Epithelial cell of esophagus (primary cell): ENCODE data around the gene OLIG1.

ENCODE experiments used
- DNase-seq: peaks from one replicate; pipeline ENCODE4 v3.0.0; 2010; ENCODE audit warnings: low read depth
- H3K4me3 ChIP-seq: 2 replicates; pipeline ENCODE4 v1.5.1; 2011; ENCODE audit warnings: mild to moderate bottlenecking, low read length, control low read depth
- TF ChIP-seq, protein P1 (sequence below): IDR thresholded peaks from 2 replicates; pipeline ENCODE4 v1.5.1; 2011; ENCODE audit warnings: low read depth, mild to moderate bottlenecking, low read length, control low read depth, inconsistent platforms; ENCODE audit not compliant: insufficient read depth; ENCODE audit errors: missing control alignments

The OLIG1 gene

GRCh38 chr21:33037501-33037900 lies 32.4 kb upstream of the OLIG1 start:
- no peak overlapping the region for H3K4me3 ChIP-seq
- DNase-seq = no peak
- TF ChIP-seq, protein P1, sequence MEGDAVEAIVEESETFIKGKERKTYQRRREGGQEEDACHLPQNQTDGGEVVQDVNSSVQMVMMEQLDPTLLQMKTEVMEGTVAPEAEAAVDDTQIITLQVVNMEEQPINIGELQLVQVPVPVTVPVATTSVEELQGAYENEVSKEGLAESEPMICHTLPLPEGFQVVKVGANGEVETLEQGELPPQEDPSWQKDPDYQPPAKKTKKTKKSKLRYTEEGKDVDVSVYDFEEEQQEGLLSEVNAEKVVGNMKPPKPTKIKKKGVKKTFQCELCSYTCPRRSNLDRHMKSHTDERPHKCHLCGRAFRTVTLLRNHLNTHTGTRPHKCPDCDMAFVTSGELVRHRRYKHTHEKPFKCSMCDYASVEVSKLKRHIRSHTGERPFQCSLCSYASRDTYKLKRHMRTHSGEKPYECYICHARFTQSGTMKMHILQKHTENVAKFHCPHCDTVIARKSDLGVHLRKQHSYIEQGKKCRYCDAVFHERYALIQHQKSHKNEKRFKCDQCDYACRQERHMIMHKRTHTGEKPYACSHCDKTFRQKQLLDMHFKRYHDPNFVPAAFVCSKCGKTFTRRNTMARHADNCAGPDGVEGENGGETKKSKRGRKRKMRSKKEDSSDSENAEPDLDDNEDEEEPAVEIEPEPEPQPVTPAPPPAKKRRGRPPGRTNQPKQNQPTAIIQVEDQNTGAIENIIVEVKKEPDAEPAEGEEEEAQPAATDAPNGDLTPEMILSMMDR = no peak

- DNase-seq = no peak
- TF ChIP-seq, protein P1 = no peak
- H3K4me3 ChIP-seq = no peak overlapping the region
Observed at GRCh38 chr21:33039536-33039935, 30.4 kb upstream of the OLIG1 start.

- DNase-seq = no peak
- TF ChIP-seq, protein P1 = no peak
- no peak overlapping the region for H3K4me3 ChIP-seq
Observed at GRCh38 chr21:33040215-33040614, 29.7 kb upstream of the OLIG1 start.

- H3K4me3 ChIP-seq = no peak overlapping the region
- DNase-seq = no peak
- TF ChIP-seq, protein P1 = no peak
Observed at GRCh38 chr21:33041981-33042380, 28.0 kb upstream of the OLIG1 start.

DNA sequence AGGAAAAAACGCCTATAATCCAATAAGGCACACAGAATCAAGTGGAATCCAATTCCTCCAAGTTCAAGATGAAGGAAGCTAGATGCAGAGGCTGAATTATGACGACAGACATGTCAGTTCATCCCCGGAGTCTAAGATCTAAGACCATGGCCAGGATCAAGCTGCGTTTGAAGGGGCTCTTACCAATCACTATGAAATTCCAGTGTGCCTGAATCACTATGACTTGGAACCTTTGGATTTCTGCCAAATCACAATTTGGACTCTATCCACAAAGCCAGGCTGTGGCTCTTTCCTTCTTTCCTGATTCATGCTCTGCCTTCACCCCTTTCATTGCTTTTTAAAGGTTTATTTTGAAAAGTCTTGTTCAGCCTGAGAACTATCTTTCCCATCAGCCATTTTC lies 27.1 kb upstream of the OLIG1 start:
- DNase-seq = peak; percentile 71
- H3K4me3 ChIP-seq = no peak overlapping the region
- TF ChIP-seq, protein P1 = no peak

DNA sequence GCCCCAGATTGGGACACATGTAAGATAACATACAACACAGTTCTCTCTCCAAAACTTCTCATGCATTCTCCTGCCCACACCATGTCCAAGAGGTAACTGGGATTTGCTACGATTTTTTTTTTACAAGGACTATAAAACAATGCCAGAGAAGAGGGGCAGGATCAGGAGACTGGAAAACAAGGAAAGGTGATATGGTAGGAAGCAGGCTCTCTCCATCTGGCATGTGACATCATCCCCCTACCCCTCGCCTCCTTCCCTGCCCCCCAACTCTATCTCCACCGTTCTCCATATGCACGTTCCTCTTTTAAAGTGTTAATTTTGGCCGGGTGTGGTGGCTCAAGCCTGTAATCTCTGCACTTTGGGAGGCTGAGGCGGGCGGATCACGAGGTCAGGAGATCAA lies 23.5 kb upstream of the OLIG1 start:
- no peak for DNase-seq
- H3K4me3 ChIP-seq = no peak overlapping the region
- TF ChIP-seq, protein P1 = no peak

DNA sequence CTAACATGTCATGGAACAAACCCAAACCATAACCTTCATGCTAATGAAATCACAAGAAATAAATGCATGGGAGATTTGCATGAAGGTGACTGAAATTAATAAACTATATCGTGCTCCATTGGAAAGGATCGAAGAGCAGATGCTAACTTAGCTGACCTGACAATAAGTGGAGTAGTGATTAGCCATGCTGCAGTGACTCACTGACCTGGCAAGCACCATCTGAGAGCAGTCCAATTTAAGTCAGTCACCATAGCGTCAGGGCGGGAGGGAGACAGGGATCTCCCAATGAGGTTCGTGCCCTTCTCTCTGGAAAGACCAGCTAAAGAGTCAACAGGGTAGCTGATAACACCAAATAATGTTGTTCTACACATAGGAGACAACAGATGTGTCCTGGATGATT lies 22.7 kb upstream of the OLIG1 start:
- DNase-seq = peak; percentile 36
- TF ChIP-seq, protein P1 = no peak
- no peak overlapping the region for H3K4me3 ChIP-seq
